K562 (cell line): ENCODE data around the gene KCNJ14. TPM values are rescaled to one million over a fixed set of nuclear protein-coding genes. Genes with fewer than 3 reads are reported as not detected.

Source experiments
- BRF2 ChIP-seq: IDR thresholded peaks from 3 replicates; pipeline ENCODE4 v1.6.1; 2011; ENCODE audit warnings: borderline replicate concordance, mild to moderate bottlenecking; ENCODE audit not compliant: insufficient read length, insufficient read depth
- DACH1 ChIP-seq: fragments of 450-650 bp; IDR thresholded peaks from 2 replicates; pipeline ENCODE4 v1.6.1; 2018; ENCODE audit not compliant: partially characterized antibody
- ELF1 ChIP-seq: fragments of 200-800 bp; sonication (Bioruptor generic); IDR thresholded peaks from 2 replicates; pipeline ENCODE4 v1.6.1; 2016; ENCODE audit warnings: missing genetic modification characterization, missing compliant biosample characterization
- PRPF4 ChIP-seq: fragments of 200-400 bp; formaldehyde crosslinking; IDR thresholded peaks from one replicate; pipeline ENCODE4 v1.6.1; 2017; ENCODE audit warnings: low read length, low read depth, mild to moderate bottlenecking; ENCODE audit not compliant: insufficient read depth, poor library complexity, severe bottlenecking
- TAF9B ChIP-seq: fragments of 450-650 bp; IDR thresholded peaks from 2 replicates; pipeline ENCODE4 v1.6.1; 2018; ENCODE audit warnings: mild to moderate bottlenecking; ENCODE audit not compliant: partially characterized antibody
- ZBTB49 ChIP-seq: sonication (generic); formaldehyde crosslinking; IDR thresholded peaks from 2 replicates; pipeline ENCODE4 v1.8.0; 2022; ENCODE audit warnings: missing genetic modification reagents, mild to moderate bottlenecking, borderline replicate concordance
- ZEB2 ChIP-seq: fragments of 450-650 bp; IDR thresholded peaks from 2 replicates; pipeline ENCODE4 v1.6.1; 2016
- ZNF766 ChIP-seq: fragments of 200-800 bp; sonication (Bioruptor generic); conservative IDR thresholded peaks from 2 replicates; pipeline ENCODE4 v1.6.1; 2016; ENCODE audit warnings: missing genetic modification characterization, missing compliant biosample characterization
- ZNF780A ChIP-seq: fragments of 250-450 bp; sonication (Bioruptor Pico); IDR thresholded peaks from 2 replicates; pipeline ENCODE4 v1.5.0; 2021; ENCODE audit warnings: mild to moderate bottlenecking
- ZSCAN29 ChIP-seq: fragments of 450-650 bp; IDR thresholded peaks from 2 replicates; pipeline ENCODE4 v1.6.1; 2017
- polyA plus RNA-seq, 8 experiments: library from polyadenylated mRNA; depleted of rRNA in 4 of 8; stranded (reverse) in 5 of 8; unstranded in 3 of 8; fragments of >200 nt; fragmentation: Nextera tagmentation in 2 of 8; fragmentation: Illumina TruSeq in 1 of 8; extraction: Ambion mirVana in 2 of 8; extraction: Trizol in 1 of 8; gene quantifications; 2 replicates each; pipeline versions ENCODE4 v1.2.1 to v1.2.3, GENCODE V29; 2011 to 2014; ENCODE audit warnings: inconsistent platforms in 1 of 8, missing spikeins in 1 of 8
- total RNA-seq, 7 experiments: library from RNA; depleted of rRNA in 6 of 7; stranded (reverse); fragments of >200 nt in 6 of 7; fragmentation: Illumina TruSeq in 2 of 7; extraction: Trizol in 2 of 7; gene quantifications; 2 replicates each; pipeline versions ENCODE4 v1.2.1 to v1.2.3, GENCODE V29; 2011 to 2021; ENCODE audit warnings: low replicate concordance in 1 of 7
- TF ChIP-seq, protein P1 (sequence below): sonication (generic); formaldehyde crosslinking; IDR thresholded peaks from 2 replicates; pipeline ENCODE4 v1.8.1; 2023; ENCODE audit warnings: mild to moderate bottlenecking, missing genetic modification reagents, moderate library complexity
- TF ChIP-seq, protein P2 (sequence below): sonication (generic); formaldehyde crosslinking; IDR thresholded peaks from 2 replicates; pipeline ENCODE4 v1.8.0; 2022; ENCODE audit warnings: mild to moderate bottlenecking, missing genetic modification reagents
- TF ChIP-seq, protein P3 (sequence below), 2 experiments: IDR thresholded peaks; 2 replicates each; pipeline ENCODE4 v1.6.1; 2012; ENCODE audit warnings: improper control_type of control experiment in 2 of 2, low read depth in 2 of 2, low read length in 2 of 2, borderline replicate concordance in 1 of 2

The KCNJ14 gene
- total and polyA plus RNA-seq, 9 of the 15 experiments (the other 6 are each of a cell fraction or from before 2014, with no cell fraction given), result 0.15 to 1.6 (median 0.49) TPM

DNA sequence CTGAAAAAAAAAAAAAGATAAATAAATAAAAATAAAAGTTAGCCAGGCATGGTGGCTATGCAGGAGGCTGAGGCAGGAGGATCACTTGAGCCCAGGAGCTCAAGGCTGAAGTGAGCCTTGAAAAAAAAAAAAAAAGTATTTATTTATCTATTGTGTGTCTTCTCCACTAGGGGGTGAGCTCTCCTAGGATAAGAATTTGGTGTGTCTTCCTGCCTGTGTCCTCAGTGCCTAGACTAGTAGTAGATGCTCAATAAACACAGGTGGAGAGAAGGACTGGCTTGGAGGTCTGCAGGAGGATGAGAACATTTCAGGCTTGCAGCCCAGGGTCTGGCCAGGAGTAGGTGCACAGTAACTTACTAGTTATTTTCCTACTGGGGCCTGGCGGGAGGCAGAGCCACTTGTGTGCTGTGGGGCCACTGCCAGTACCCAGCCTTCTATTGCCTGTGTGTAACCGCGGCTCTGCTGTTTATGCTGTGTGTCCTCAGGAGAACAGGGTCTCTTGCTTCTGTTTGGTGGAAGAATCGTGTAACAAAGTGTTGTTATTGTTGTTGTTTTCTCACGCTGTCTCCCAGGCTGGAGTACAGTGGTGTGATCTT, 50.9 kb downstream of the KCNJ14 start (continued):
- TF ChIP-seq, protein P1, sequence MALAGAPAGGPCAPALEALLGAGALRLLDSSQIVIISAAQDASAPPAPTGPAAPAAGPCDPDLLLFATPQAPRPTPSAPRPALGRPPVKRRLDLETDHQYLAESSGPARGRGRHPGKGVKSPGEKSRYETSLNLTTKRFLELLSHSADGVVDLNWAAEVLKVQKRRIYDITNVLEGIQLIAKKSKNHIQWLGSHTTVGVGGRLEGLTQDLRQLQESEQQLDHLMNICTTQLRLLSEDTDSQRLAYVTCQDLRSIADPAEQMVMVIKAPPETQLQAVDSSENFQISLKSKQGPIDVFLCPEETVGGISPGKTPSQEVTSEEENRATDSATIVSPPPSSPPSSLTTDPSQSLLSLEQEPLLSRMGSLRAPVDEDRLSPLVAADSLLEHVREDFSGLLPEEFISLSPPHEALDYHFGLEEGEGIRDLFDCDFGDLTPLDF (CRISPR knock-in tag), result 0 out of 2 replicates have a peak, but pooled peaks have one; percentile 32
- TF ChIP-seq ELF1 (peak; percentile 22; the same call in 1 of the 2 replicates), ZSCAN29 (no peak), ZNF766 (CRISPR knock-in tag) (no peak), TAF9B (no peak), ZNF780A (CRISPR knock-in tag) (no peak), DACH1 (no peak), ZEB2 (peak; percentile 30; the same call in 1 of the 2 replicates), BRF2 (no peak), PRPF4 (no peak), ZBTB49 (0 out of 2 replicates have a peak, but pooled peaks have one; percentile 41)
- TF ChIP-seq, protein P2, sequence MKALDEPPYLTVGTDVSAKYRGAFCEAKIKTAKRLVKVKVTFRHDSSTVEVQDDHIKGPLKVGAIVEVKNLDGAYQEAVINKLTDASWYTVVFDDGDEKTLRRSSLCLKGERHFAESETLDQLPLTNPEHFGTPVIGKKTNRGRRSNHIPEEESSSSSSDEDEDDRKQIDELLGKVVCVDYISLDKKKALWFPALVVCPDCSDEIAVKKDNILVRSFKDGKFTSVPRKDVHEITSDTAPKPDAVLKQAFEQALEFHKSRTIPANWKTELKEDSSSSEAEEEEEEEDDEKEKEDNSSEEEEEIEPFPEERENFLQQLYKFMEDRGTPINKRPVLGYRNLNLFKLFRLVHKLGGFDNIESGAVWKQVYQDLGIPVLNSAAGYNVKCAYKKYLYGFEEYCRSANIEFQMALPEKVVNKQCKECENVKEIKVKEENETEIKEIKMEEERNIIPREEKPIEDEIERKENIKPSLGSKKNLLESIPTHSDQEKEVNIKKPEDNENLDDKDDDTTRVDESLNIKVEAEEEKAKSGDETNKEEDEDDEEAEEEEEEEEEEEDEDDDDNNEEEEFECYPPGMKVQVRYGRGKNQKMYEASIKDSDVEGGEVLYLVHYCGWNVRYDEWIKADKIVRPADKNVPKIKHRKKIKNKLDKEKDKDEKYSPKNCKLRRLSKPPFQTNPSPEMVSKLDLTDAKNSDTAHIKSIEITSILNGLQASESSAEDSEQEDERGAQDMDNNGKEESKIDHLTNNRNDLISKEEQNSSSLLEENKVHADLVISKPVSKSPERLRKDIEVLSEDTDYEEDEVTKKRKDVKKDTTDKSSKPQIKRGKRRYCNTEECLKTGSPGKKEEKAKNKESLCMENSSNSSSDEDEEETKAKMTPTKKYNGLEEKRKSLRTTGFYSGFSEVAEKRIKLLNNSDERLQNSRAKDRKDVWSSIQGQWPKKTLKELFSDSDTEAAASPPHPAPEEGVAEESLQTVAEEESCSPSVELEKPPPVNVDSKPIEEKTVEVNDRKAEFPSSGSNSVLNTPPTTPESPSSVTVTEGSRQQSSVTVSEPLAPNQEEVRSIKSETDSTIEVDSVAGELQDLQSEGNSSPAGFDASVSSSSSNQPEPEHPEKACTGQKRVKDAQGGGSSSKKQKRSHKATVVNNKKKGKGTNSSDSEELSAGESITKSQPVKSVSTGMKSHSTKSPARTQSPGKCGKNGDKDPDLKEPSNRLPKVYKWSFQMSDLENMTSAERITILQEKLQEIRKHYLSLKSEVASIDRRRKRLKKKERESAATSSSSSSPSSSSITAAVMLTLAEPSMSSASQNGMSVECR (CRISPR knock-in tag), result no peak
- TF ChIP-seq, protein P3, sequence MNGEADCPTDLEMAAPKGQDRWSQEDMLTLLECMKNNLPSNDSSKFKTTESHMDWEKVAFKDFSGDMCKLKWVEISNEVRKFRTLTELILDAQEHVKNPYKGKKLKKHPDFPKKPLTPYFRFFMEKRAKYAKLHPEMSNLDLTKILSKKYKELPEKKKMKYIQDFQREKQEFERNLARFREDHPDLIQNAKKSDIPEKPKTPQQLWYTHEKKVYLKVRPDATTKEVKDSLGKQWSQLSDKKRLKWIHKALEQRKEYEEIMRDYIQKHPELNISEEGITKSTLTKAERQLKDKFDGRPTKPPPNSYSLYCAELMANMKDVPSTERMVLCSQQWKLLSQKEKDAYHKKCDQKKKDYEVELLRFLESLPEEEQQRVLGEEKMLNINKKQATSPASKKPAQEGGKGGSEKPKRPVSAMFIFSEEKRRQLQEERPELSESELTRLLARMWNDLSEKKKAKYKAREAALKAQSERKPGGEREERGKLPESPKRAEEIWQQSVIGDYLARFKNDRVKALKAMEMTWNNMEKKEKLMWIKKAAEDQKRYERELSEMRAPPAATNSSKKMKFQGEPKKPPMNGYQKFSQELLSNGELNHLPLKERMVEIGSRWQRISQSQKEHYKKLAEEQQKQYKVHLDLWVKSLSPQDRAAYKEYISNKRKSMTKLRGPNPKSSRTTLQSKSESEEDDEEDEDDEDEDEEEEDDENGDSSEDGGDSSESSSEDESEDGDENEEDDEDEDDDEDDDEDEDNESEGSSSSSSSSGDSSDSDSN (IDR thresholded peaks at IDR 0.05; ENCODE audit: borderline replicate concordance in 1 of 2, low read depth in 2 of 2, low read length in 2 of 2), result no peak
